Measurements from ENCODE around the gene DOCK3.
"Not testable (repeated sequence)": the region's sequence is repeated elsewhere in the genome, so short reads cannot be mapped to it uniquely, and the experiment has no call there.

Gene DOCK3

DNA sequence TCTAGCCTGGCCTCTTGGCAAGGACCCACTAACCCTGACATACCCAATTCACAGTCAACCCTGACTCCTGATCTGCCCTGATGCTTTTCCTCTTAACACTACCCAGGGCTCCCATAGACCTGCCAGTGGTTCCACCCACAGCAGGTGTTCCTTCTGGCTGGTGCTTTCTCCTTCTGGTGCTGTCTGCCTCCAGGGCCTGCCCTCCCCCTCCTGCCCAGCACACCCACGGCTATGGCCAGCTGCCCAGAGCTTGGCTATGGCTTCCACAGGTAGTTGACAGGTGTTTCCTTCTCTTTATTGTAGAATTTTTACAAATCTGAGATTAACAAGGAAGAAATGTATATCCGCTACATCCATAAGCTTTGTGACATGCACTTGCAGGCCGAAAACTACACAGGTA is 663.9 kb downstream of the DOCK3 start:
- no peak for DNase-seq

GRCh38 chr3:51340013-51340829 is 665.5 kb downstream of the DOCK3 start:
- no peak for DNase-seq

GRCh38 chr3:51340989-51341636 is 666.4 kb downstream of the DOCK3 start:
- no peak for DNase-seq

GRCh38 chr3:51343918-51344687 is 669.4 kb downstream of the DOCK3 start:
- DNase-seq, result no peak

GRCh38 chr3:51350751-51351150 is 676.0 kb downstream of the DOCK3 start:
- DNase-seq, result no peak

GRCh38 chr3:51353131-51353530 is 678.4 kb downstream of the DOCK3 start:
- no peak for DNase-seq

DNA sequence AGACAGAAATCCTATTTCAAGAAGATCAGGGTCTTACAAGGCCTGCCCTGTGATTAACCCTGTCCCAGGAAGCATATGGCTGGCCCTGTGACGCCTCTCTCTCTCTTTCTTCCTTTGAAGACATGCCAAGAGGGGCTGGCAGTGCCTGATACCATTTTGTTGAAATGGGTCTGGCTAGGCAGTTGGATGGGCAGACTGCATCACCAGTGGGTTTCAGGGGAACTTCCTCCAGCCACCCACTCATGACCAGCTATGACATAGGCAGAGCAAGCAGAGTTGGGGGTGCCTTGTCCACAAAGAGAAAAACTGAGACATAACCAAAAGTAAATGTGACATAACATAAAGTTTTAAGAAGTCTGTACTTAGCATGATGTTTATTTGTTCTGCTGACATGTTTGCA is 679.0 kb downstream of the DOCK3 start:
- DNase-seq, result no peak

DNA sequence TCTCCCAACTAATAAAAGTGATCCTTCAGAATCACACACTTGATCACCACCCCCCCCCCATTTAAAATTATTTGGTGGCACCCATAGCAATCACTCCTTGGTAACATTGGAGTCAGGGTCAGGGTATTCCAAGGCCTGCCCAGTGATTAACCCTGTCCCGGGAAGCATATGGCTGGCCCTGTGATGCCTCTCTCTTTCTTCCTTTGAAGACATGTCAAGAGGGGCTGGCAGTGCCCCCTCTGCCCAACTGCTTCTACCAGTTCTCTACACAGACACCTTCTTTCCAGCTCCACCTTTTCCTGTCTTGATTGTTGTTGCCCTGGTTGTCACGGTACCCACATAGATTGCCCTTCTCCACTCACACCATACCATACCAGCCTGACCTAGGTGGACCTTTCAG is 679.4 kb downstream of the DOCK3 start:
- DNase-seq, result no peak

DNA sequence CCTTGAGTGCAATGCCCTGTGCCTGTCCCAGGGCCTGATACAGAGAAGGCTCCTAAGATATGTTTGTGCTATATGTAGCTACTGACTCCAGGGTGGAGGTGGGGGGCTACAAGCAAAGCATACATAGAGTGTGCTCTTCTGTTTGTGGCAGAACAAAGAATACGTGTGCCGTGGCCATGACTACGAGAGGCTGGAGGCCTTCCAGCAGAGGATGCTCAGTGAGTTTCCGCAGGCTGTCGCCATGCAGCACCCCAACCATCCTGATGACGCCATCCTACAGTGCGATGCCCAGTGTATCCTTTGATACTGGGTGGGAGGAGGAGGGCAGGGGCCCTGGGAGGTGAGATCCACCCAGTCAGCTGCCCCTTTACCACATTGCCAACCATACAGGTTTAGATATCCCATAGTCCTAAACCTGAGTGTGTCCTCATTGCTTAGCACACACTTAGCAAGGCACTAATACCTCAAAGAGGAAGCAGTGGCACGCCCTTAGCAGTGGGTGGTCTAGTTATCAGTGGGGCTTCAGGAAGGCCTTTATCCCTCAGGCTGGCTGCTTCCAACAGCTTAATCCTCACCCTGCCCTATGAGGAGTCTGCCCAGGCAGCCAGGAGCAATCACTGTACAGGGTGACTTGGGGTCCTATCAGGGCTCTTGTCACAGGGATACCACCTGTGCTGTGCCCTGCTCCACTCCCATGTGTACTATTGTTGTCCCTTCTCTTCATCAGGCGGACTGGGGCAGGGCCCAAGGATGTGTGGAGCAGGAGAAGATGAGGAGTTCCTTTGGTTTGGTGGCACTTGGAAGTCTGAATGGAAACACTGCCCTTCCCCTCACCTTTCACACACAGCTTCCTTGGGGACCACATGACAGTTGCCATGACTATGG is 680.2 kb downstream of the DOCK3 start:
- no peak for DNase-seq

- no peak for DNase-seq
Measured at GRCh38 chr3:51355891-51356578, 681.3 kb downstream of the DOCK3 start.

DNA sequence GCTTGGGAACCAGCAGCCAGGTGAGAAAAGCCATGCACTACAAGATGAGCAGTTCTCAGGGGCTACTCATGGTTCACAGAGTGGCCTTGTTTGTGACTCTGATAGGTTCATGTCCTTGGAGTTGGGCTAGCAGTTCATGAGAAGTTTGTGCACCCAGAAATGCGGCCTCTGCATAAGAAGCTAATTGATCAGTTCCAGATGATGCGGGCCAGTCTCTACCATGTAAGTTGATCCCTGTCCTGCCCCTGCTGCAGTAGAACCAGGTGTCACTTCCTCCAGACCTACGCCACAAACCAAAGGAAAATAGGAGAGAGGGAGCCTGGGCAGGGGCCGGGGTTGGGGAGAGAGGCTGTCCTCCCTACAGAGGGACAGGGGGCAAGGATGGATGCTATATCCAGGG is 683.1 kb downstream of the DOCK3 start:
- no peak for DNase-seq

DNA sequence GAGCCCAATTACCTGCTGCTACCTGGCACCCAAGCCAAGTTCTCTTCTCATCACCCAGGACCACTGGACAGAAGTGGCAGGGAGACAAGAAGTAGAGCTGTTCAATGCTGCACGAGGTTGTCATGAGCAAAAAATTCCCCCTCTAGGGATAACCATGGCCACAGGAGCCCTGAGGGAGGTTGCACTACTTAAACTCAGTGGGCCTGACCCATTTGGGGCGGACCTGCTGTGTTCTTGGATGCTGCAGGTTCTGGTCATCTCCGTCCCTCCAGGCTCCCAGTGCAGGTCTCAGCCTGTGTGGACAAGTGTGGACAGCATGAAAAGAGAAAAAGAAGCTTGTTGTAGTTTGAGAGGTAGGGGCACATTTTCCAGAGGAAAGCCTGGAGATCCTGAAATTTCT is 684.3 kb downstream of the DOCK3 start:
- DNase-seq, result no peak

DNA sequence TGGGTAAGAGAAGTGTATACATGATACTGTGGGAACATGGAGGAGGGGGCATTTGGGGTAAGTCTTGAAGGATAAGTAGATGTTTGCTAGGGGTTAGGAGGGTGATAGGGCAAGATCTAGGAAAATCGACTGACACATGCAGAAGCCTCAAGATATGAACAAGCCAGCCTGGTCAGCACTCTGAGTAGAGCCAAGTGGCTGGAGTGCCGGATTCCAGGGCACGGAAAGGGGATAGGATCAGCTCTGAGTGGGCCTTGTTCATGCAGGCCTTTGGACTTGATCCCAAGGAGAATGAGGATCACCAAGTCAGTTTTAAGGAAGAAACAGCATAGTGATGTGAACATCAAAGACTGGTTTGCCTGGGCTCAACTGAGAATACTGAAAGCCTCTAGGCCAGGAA is 686.1 kb downstream of the DOCK3 start:
- no peak for DNase-seq

- no peak for DNase-seq
Measured at GRCh38 chr3:51361746-51362145, 687.0 kb downstream of the DOCK3 start.

- no peak for DNase-seq
Measured at GRCh38 chr3:51362476-51362875, 687.7 kb downstream of the DOCK3 start.

DNA sequence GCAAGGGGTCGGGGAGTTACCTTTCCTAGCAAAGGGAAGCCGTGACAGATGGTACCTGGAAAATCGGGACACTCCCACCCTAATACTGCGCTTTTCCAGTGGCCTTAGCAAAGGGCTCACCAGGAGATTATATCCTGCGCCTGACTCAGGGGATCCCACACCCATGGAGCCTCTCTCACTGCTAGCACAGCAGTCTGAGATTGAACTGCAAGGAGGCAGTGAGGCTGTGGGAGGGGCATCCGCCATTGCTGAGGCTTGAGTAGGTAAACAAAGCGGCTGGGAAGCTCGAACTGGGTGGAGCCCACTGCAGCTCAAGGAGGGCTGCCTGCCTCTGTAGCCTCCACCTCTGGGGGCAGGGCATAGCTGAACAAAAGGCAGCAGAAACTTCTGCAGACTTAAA is 693.5 kb downstream of the DOCK3 start:
- not testable (repeated sequence) for DNase-seq

- DNase-seq, result no peak
Measured at GRCh38 chr3:51371943-51372557, 697.3 kb downstream of the DOCK3 start.

DNA sequence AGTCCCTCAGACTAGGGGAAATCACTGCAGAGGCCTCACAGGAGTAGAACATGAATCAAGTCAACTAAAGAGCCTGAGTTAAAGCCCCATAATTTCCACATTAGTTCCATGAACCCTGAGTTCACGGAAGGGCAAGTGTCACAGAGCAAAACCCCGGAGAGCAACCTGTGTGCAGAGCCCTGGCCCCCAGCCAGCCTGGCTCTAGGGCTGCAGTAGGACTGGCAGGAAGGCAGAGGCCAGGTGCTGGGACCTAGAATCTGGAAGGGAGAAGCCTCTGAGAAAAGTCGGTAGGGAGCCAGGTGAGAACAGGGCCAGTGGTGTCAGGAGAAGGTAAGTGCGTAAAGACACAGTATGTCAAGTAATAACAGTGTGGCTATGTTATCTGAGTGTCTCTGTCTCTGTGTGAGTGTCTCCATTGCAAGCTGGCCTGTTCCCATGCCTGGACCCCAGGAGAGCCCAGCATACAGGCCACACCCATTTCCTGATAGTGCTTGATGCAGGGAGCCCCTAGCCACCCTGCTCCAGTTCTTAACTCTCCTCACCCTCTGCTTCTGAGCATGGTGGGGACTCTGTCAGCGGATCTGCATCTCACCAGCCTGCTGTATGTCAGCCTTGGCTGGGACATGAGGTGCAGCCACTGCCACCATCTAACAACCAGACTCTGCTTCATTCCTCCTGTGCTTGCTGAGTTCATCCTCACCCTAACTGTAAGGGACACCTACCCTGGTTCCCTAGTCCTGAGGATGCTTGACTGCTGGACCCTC is 699.1 kb downstream of the DOCK3 start:
- DNase-seq, result no peak

- no peak for DNase-seq
Measured at GRCh38 chr3:51374456-51374855, 699.7 kb downstream of the DOCK3 start.

- DNase-seq, result no peak
Measured at GRCh38 chr3:51375136-51375535, 700.4 kb downstream of the DOCK3 start.

DNA sequence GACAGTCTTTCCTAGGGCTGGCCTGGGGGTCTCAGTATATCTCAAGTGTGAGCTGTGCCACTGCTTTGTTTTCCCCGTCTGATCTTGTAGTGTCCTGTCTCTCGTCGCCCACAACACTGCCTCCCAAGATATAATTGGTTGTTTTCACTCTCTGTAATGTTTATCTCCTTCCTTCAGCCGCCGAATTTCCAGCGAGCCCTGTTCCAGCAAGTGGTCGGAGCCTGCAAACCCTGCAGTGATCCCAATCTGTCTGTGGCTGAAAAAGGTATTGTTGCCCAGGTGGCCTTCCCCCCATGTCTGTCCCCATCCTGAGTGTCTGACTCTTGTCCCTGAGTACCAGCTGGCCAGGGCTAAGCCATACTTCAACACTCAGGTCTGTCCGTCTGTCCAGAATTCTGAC is 700.8 kb downstream of the DOCK3 start:
- no peak for DNase-seq

Data from NCI-H1436 treated with DMSO at 0.1 percent for 48 hours (cell line).